ENCODE results near the gene DRAP1. TPM values are rescaled to one million over a fixed set of nuclear protein-coding genes. Genes with fewer than 3 reads are reported as not detected.
"Not testable (repeated sequence)": the region's sequence is repeated elsewhere in the genome, so short reads cannot be mapped to it uniquely, and the experiment has no call there.

DRAP1 gene
- total RNA-seq, 6 experiments from 2014 or later: 21.8 to 50.8 (median 32.6) TPM

- Histone ChIP-seq H3K9me3 (no peaks in the 10 kb centered on the region), H3K27me3 (no peaks in the 10 kb centered on the region), H3K4me1 (peaks cover 0 to 32% (median 8%) of the 10 kb centered on the region in 4 donors), H3K27ac (peak within 1 kb of the TSS; percentile 85 to 89 (median 88)), H3K4me3 (peak within 1 kb of the TSS; percentile 58 to 73 (median 66)), H3K36me3 (no peaks in the 10 kb centered on the region)
- peak; percentile 75 to 84 (median 82) for ATAC-seq
- peak; percentile 98 to 99 (median 98) for DNase-seq
- WGBS (ENCODE audit: insufficient coverage, low coverage, low lambda C conversion rate, missing lambda C conversion rate): no CpG with 5 or more reads among the region's 94 CpGs
- intact Hi-C loops (cut with DNase I): no loop called here
- TF ChIP-seq POLR2A (IDR thresholded peaks at IDR 0.05) (peak; percentile 98), CTCF (IDR thresholded peaks at IDR 0.05) (peak in 2 of 4 donors; percentile 10 to 22)
Measured at GRCh38 chr11:65890324-65891218, 28.7 kb upstream of the DRAP1 start, which contains the start of gene CCDC85B. Gene CCDC85B, plus strand, starts transcription at chr11:65890673. Its CDS starts 111 bp downstream, at chr11:65890784.

DNA sequence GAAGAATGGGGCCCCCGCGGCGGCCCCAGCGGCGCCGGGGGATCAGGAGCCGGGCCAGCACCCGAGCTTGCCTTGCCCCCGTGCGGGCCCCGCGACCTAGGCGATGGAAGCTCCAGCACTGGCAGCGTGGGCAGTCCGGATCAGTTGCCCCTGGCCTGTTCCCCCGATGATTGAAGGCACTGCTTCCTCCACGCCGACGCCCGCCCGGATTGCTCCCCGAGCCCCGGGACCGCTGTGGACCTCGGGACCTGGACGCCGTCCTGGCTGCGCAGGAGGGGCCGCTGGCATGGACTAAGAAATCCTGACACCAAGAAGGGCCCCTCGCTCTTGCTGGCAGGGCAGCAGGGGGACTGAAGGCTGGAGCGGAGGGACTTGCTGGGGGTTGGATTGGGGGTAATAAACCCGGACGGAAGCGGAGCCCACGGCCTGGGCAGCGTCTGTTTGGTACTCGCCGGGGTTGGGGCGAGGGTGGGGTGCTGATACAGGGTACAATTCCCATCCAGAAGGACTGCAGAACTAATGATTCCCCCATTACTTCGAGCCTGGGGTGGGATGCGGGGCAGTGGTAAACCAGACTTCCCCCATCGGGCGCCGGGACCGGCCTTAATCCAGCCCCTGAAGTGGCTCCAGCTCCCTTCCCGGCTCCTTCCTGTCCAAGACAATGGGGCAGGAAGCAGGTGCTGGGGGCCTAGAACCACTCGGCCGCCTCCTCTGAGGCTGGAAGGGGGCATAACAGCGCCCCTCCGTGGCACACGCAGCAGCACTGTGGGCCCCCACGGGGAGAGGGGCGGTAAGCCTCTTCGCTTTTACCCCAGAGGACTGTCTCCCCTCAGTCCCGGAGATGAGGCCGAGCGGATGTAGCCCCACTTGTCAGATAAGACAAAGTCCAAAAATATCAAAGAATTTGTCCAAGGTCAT is 27.7 kb upstream of the DRAP1 start:
- peaks cover 0 to 32% (median 8%) of the 10 kb centered on the region in 4 donors for H3K4me1 ChIP-seq
- WGBS (ENCODE audit: insufficient coverage, low coverage, low lambda C conversion rate, missing lambda C conversion rate): 10% methylated on average over 21 of the region's 57 CpGs
- H3K36me3 ChIP-seq: no peaks in the 10 kb centered on the region
- no peaks in the 10 kb centered on the region for H3K27me3 ChIP-seq
- H3K4me3 ChIP-seq: peak overlapping the region; percentile 58 to 67 (median 66)
- intact Hi-C loops (cut with DNase I): no loop called here
- no peaks in the 10 kb centered on the region for H3K9me3 ChIP-seq
- DNase-seq (peak in 1 of 3 donors; percentile 65), ATAC-seq (peak in 1 of 4 donors; percentile 1)
- H3K27ac ChIP-seq: peak overlapping the region; percentile 62 to 89 (median 88)
- TF ChIP-seq POLR2A (IDR thresholded peaks at IDR 0.05) (peak; percentile 13), CTCF (IDR thresholded peaks at IDR 0.05) (peak in 1 of 4 donors; percentile 24)

DNA sequence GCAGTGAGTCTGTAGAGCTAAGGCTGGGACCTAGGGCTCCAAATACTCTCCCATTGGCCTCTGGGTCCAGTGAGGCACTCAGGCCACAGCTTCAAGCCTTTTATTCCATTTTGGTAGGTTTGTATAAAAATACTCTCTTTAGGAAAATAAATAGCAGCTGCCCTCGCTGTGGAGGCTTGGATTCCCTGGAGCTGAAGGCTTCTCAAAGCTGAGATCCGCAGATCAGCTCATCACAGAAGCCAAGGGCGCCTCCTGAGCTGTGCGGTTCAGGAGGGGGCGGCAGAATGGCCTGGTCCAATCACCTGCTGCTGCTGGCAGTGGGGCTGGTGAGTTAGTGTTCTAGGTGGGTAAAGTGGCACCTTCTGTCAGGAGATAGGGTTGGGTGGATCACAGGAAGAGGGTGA is 27.1 kb upstream of the DRAP1 start:
- H3K4me1 ChIP-seq: peaks cover 0 to 32% (median 8%) of the 10 kb centered on the region in 4 donors
- H3K36me3 ChIP-seq; H3K27me3 ChIP-seq; ATAC-seq; intact Hi-C loops (cut with DNase I); H3K9me3 ChIP-seq; DNase-seq: not testable (repeated sequence)
- peak overlapping the region; percentile 62 to 89 (median 88) for H3K27ac ChIP-seq
- H3K4me3 ChIP-seq: peak overlapping the region; percentile 58 to 67 (median 66)
- no CpG with 5 or more reads among the region's 5 CpGs for whole genome bisulfite sequencing (ENCODE audit: insufficient coverage, low coverage, low lambda C conversion rate, missing lambda C conversion rate)

DNA sequence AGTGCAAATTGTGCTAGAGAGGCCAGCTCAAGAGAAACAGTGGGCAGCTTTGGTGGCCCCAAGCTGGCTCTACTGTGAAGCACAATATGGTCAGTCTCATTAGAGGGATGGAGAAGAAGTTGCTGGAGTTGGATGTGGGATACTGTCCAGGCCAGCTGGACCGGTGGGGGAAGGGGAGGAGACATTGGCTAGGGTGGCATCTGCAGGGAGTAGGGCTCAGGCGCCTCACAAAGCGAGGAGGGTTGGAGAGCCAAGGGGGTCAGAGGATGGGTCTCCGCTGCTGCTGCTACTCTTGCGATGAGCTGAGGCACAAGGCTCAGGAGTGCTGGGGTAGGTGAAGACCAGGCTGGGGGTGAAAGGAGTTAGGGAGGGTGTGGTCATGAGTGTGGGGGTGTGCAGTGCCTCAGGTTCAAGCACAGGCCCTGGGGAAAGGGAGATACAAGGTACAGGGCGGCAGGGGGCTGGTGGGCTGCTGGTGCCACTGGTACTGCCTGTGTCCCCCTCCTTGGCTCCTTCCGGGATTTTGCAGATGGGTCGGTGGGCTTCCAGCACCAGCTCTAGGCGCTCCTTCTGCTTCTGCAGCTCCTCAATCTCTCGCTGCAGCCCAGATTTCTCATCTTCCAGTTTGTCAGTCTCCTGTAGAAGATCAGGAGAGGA is 26.4 kb upstream of the DRAP1 start:
- Histone ChIP-seq H3K36me3 (no peaks in the 10 kb centered on the region), H3K4me1 (peaks cover 0 to 26% (median 6%) of the 10 kb centered on the region in 4 donors), H3K27ac (peak overlapping the region in 2 of 3 donors; percentile 88 to 89), H3K27me3 (no peaks in the 10 kb centered on the region), H3K9me3 (no peaks in the 10 kb centered on the region), H3K4me3 (peak overlapping the region in 1 of 3 donors; percentile 58)
- intact Hi-C loops (cut with DNase I): no loop called here
- ATAC-seq (no peak), DNase-seq (no peak)
- 67% methylated on average over 6 of the region's 10 CpGs for WGBS (ENCODE audit: insufficient coverage, low coverage, low lambda C conversion rate, missing lambda C conversion rate)
- no peak for TF ChIP-seq CTCF (IDR thresholded peaks at IDR 0.05)
- TF ChIP-seq POLR2A (IDR thresholded peaks at IDR 0.05): no peak
